GM04503 (cell line): ENCODE measurements around the gene LRRIQ1.
"Not testable (repeated sequence)": the region's sequence is repeated elsewhere in the genome, so short reads cannot be mapped to it uniquely, and the experiment has no call there.

Source experiments
- DNase-seq: peaks from one replicate; pipeline ENCODE4 v3.0.0-alpha.2; 2012; ENCODE audit warnings: low read depth

The LRRIQ1 gene

GRCh38 chr12:85036234-85036707 is at the start of gene LRRIQ1, which contains the start of gene TSPAN19:
Gene LRRIQ1, plus strand, starts transcription at chr12:85036351. Its CDS starts 1,826 bp downstream, at chr12:85038177.
Gene TSPAN19, minus strand, starts transcription at chr12:85036277. Its CDS starts 6,331 bp downstream, at chr12:85029946.
- DNase-seq = peak; percentile 37

DNA sequence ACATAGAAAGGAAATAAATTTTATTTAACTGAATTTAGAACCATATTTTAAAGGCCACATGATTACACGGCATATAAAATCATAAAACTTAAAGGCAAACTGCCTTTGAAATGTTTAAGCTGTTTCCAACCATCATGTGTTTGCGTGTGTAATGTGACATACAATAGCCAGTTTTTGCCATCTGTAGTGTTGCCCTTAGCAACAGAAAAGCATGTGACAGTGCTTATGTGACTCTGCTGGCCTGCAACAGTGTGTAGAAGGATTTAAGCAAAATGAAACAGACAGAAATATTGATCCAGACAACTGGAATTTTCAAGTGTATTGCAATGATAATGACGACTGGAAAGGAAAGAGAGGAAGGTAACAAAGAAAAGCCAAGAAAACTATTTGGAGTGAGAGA is 49.6 kb upstream of the LRRIQ1 start:
- DNase-seq = no peak

DNA sequence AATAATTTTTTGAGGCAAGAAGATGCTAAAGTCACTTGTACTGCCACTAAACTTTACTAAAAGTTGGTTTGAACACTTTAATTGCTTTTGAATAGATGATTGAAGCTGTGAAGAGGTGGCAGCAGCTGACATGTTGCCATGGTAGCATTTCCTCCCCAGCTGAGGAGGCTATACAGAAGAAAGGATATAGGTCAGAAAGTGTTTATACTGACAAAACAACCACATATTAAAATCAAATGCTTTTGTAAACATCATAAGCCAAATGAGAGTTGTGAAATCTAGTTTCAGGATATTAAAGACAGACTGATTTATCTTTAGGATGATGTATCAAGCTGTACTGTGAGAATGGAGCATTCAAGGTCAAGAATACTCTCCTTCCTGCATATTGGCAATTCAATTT is 41.7 kb upstream of the LRRIQ1 start:
- DNase-seq = no peak

DNA sequence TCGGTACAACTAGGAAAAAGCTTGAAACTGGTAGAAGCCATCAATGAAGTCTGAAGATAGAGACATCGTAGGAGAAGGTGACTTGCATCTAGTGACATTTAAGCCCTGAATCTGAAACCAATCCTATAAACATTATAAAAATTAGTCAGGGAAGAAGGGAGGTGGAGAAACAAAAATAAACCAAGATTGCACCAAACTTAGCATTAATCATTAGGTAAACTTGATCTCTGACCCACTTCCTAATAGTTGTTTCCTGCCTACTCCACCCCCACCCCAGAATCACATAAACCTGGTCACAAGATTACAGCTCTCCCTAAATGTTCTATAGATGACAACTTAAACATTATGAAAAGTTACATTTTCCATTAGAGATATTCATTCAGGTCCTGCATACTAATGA is 40.5 kb upstream of the LRRIQ1 start:
- no peak for DNase-seq

GRCh38 chr12:84996759-84997158 is 39.4 kb upstream of the LRRIQ1 start:
- DNase-seq = no peak

DNA sequence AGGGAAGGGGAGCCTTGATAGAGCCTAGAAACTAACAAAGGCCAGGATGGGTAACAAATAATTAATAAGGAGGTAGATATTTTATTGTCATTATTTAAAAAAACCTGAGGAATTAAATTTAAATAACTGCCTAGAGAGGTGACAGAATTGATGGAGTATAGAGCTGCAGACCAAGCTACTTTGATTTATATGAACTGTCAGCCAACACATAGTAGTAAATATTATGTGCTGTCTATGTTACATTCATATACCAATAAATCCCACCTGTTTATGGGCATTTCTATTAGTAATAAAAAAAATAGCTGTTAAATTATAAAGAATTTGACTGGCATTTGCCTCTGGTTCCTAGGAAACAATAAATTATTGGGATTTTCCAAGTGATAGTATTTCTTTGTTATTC is 37.8 kb upstream of the LRRIQ1 start:
- no peak for DNase-seq

DNA sequence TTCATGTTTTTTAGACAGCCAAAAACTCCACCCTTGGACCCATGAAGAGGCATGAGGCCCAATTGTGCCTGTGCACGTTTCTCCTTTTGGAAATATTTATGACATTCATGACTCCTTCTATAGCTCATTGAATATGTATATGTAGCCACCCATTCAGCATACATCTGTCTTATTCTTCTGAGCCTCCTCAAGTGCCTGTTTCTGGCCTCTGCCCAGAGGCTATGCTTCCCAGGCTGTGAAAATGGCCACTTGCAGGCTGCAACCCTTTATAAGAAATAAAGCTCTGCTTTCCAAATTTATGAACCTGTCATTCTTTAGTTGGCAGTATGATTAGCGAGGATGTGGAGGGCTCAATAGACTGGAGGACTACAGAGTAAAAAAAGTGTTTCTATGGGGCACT is 35.4 kb upstream of the LRRIQ1 start:
- DNase-seq = no peak

DNA sequence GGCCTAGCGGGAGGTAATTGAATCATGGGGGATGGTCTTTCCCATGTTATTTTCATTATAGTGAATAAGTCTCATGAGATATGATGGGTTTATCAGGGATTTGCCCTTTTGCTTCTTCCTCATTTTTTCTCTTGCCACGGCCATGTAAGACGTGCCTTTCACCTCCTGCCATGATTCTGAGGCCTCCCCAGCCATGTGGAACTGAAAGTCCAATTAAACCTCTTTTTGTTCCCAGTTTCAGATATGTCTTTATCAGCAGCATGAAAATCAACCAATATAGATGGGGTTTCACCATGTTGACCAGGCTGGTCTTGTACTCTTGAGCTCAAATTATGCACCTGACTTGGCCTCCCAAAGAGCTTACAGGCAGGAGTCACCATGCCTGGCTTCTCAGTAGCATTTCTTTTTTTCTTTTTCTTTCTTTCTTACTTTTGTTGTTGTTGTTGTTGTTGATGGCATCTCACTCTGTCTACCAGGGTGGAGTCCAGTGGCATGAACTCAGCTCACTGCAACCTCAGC is 33.3 kb upstream of the LRRIQ1 start:
- no peak for DNase-seq

DNA sequence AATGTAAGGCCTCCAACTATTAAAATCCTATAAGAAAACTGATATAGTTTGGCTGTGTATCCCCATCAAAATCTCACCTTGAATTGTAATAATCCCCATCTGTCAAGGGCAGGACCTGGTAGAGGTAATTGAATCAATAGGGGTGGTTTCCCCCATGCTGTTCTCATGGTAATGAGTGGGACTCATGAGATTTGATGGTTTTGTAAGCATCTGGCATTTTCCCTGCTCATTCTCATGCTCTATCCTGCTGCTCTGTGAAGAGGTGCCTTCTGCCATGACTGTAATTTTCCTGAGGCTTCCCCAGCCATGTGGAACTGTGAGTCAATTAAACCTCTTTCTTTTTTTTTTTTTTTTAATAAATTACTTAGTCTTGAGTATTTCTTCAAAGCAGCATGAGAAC is 31.9 kb upstream of the LRRIQ1 start:
- DNase-seq = no peak

DNA sequence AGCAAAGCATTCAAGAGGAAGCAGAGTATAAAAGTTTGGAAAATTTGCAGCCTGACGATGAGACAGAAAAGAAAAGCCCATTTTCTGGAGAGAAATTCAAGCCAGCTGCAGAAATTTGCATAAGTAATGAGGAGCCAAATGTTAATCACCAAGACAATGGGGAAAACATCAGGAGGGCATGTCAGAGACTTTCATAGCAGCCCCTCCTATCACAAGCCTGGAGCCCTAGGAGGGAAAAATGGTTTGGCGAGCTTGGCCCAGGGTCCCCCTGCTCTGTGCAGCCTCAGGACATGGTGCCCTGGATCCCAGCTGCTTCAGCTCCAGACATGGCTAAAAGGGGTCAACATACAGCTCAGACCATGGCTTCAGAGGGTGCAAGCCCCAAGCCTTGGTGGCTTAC is 31.1 kb upstream of the LRRIQ1 start:
- DNase-seq = not testable (repeated sequence)

- DNase-seq = no peak
Measured at GRCh38 chr12:85005615-85006014, 30.5 kb upstream of the LRRIQ1 start.

- DNase-seq = no peak
Measured at GRCh38 chr12:85006206-85006605, 29.9 kb upstream of the LRRIQ1 start.

GRCh38 chr12:85007836-85008235 is 28.3 kb upstream of the LRRIQ1 start:
- peak; percentile 4 for DNase-seq

DNA sequence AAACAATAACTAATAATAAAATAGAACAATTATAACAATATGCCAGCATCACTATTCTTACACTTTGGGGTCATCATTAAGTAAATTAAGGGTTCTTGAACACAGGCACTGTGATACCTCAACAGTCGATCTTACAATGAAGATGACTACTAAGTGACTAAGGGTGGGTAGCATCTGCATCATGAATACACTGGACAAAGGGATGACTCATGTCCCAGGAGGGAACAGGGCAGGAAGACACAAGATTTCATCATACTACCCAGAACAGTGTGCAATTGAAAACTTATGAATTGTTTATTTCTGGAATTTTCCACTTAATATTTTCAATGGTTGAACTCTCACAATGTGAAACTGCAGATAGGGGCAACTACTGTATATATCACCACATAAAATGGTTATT is 19.7 kb upstream of the LRRIQ1 start:
- DNase-seq = peak; percentile 78

GRCh38 chr12:85017133-85017532 is 19.0 kb upstream of the LRRIQ1 start:
- no peak for DNase-seq

- no peak for DNase-seq
Measured at GRCh38 chr12:85017618-85018017, 18.5 kb upstream of the LRRIQ1 start.

- no peak for DNase-seq
Measured at GRCh38 chr12:85018098-85018497, 18.1 kb upstream of the LRRIQ1 start.

DNA sequence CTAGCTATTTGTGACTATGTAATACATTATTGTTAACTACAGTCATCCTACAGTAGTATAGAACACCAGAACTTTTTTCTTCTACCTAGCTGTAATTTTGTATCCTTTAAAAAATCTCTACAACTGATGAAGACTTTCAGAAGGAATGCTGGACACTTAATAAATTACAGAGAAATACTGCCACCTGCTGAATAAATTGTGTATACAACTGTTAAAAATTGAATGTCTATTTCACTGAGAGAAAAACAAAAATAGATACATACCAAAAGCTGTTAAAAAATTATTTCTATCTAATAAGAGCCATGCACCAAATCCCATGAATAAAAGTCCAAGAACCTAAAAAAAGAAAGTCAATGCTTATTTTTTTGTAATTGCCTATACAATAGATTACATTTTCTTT is 6.7 kb upstream of the LRRIQ1 start:
- DNase-seq = no peak

GRCh38 chr12:85036733-85037132 is 582 bp downstream of the LRRIQ1 start:
- no peak for DNase-seq

- no peak for DNase-seq
Measured at GRCh38 chr12:85041395-85041794, 5.2 kb downstream of the LRRIQ1 start.

- DNase-seq = no peak
Measured at GRCh38 chr12:85043829-85044228, 7.7 kb downstream of the LRRIQ1 start.

DNA sequence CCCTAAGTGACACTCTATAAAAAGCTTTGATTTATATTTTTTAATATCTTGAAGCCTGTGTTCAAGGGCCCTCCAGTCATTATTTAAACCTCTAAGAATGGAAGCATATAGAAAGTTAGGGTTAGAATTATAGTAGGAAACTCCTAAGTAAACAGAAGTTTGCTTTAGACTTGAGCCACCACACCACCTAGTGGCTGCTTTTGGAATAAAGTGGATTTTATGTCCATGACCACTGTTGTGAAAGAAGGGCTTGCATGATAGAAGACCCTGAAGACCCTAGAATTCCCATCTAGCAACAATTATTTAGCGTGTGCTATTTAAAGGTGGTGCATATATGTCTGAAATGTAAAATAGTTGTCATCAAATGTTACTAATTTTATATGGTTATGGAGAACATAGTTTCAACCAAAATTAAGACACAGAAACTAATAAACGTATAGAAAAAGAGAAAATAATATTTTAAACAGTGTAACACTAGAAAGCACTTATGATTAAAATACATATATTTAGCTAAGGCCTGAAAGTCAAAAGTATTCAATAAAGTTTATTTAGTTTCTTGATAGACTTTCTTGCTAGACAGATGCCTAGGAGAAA is 21.3 kb downstream of the LRRIQ1 start:
- peak; percentile 6 for DNase-seq

DNA sequence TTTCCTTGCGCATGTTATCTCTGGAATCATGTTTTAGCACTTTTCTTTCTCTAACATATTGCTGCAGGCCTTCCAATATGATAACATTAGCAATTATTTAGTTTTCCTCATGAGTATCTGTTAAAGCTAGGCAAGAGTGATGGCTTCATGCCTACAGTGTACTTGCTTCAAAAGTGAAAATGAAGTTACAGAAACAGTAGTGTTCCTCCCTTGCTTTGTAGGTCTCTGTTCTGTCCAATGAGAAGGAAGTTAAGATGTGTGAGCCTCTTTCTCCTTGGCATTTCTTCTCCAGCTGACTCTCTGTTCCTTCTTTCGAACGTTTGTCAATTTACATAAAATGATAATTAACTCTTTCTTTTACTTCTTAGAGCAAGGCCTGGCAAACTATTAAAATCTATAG is 22.2 kb downstream of the LRRIQ1 start:
- no peak for DNase-seq

DNA sequence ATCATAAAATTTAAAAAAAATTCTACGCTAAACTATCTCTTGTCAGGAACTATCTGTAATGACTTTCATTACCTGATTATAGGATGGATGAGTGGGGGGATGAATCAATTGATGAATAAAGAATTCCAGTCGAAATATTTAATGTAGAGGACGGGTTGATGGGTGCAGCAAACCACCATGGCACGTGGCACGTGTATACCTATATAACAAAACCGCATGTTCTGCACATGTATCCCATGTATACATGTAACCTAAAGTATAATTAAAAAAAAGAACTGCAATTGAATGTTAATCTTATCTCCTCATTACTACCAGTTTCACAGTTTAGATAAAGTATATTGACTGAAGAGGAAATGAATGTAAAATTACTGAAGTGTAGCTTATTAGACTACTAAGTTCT is 23.4 kb downstream of the LRRIQ1 start:
- DNase-seq = no peak
